ENCODE results near the gene SHISA5. TPM values are rescaled to one million over a fixed set of nuclear protein-coding genes. Genes with fewer than 3 reads are reported as not detected.

The SHISA5 gene
- total RNA-seq, 1 donor from 2014 or later = 163 TPM

GRCh38 chr3:48505968-48506504 lies 2.1 kb upstream of the SHISA5 start:
- no peaks in the 10 kb centered on the region for H3K27me3 ChIP-seq
- intact Hi-C loops (cut with DNase I) = no loop called here
- no peak overlapping the region for H3K27ac ChIP-seq
- no peak overlapping the region for H3K4me3 ChIP-seq
- ATAC-seq (no peak), DNase-seq (no peak)
- no peak for TF ChIP-seq CTCF (IDR thresholded peaks at IDR 0.05)
- no peaks in the 10 kb centered on the region for H3K9me3 ChIP-seq
- peaks cover 21% of the 10 kb centered on the region for H3K4me1 ChIP-seq
- H3K36me3 ChIP-seq = no peaks in the 10 kb centered on the region

- intact Hi-C loops (cut with DNase I) = no loop called here
- ATAC-seq = no peak
- Histone ChIP-seq H3K27ac (peak overlapping the region; percentile 91), H3K4me3 (no peak overlapping the region), H3K4me1 (peaks cover 21% of the 10 kb centered on the region), H3K27me3 (no peaks in the 10 kb centered on the region), H3K36me3 (no peaks in the 10 kb centered on the region), H3K9me3 (no peaks in the 10 kb centered on the region)
- TF ChIP-seq CTCF (IDR thresholded peaks at IDR 0.05) = no peak
- DNase-seq = no peak
Observed at GRCh38 chr3:48505146-48505545, 1.2 kb upstream of the SHISA5 start.

- peak; percentile 5 for ATAC-seq
Observed at GRCh38 chr3:48503401-48504050, 448 bp downstream of the SHISA5 start.

GRCh38 chr3:48502728-48503168 lies 1.2 kb downstream of the SHISA5 start:
- DNase-seq = no peak

More at GRCh38 chr3:48503401-48504050, 448 bp downstream of the SHISA5 start:
- peaks cover 21% of the 10 kb centered on the region for H3K4me1 ChIP-seq
- no peaks in the 10 kb centered on the region for H3K9me3 ChIP-seq
- intact Hi-C loops (cut with DNase I) = no loop called here
- no peaks in the 10 kb centered on the region for H3K27me3 ChIP-seq
- H3K36me3 ChIP-seq = no peaks in the 10 kb centered on the region
- peak overlapping the region; percentile 91 for H3K27ac ChIP-seq
- peak overlapping the region; percentile 67 for H3K4me3 ChIP-seq
- no peak for TF ChIP-seq CTCF (IDR thresholded peaks at IDR 0.05)
- DNase-seq = peak; percentile 72

GRCh38 chr3:48502121-48502520 lies 1.9 kb downstream of the SHISA5 start:
- no peaks in the 10 kb centered on the region for H3K9me3 ChIP-seq
- H3K36me3 ChIP-seq = peaks cover 7% of the 10 kb centered on the region
- ATAC-seq = no peak
- no peak for DNase-seq
- peak overlapping the region; percentile 91 for H3K27ac ChIP-seq
- no peak for TF ChIP-seq CTCF (IDR thresholded peaks at IDR 0.05)
- intact Hi-C loops (cut with DNase I) = no loop called here
- peaks cover 14% of the 10 kb centered on the region for H3K4me1 ChIP-seq
- H3K27me3 ChIP-seq = no peaks in the 10 kb centered on the region
- no peak overlapping the region for H3K4me3 ChIP-seq

More at GRCh38 chr3:48502728-48503168, 1.2 kb downstream of the SHISA5 start:
- peak overlapping the region; percentile 91 for H3K27ac ChIP-seq
- H3K4me1 ChIP-seq = peaks cover 20% of the 10 kb centered on the region
- H3K36me3 ChIP-seq = peaks cover 7% of the 10 kb centered on the region
- intact Hi-C loops (cut with DNase I) = no loop called here
- no peak for TF ChIP-seq CTCF (IDR thresholded peaks at IDR 0.05)
- peak overlapping the region; percentile 67 for H3K4me3 ChIP-seq
- H3K27me3 ChIP-seq = no peaks in the 10 kb centered on the region
- ATAC-seq = no peak
- no peaks in the 10 kb centered on the region for H3K9me3 ChIP-seq

Data from upper lobe of right lung (tissue), 1 donor.